ENCODE results near the gene SLFN12L. TPM values are rescaled to one million over a fixed set of nuclear protein-coding genes. Genes with fewer than 3 reads are reported as not detected.

SLFN12L gene
- total and polyA plus RNA-seq, 9 of the 15 experiments (the other 6 are each of a cell fraction or from before 2014, with no cell fraction given), result 0.04 to 0.31 (median 0.08) TPM; not detected in 3

GRCh38 chr17:35578197-35578928 is 40.9 kb upstream of the SLFN12L start, which contains the start of gene PEX12 (continued):
- TF ChIP-seq HMG20A (CRISPR knock-in tag; conservative IDR thresholded peaks at IDR 0.05), result no peak
- TF ChIP-seq TEAD4 (IDR thresholded peaks at IDR 0.05; ENCODE audit: low read length), result no peak
- TF ChIP-seq TEAD4 (CRISPR knock-in tag; IDR thresholded peaks at IDR 0.05; ENCODE audit: borderline replicate concordance), result no peak
- TF ChIP-seq ZMIZ1 (IDR thresholded peaks at IDR 0.05; ENCODE audit: low read depth in 2 of 2, low read length in 2 of 2), result 0 out of 4 replicates have a peak, but pooled peaks of 1 of the 2 experiments have one; percentile 22
- TF ChIP-seq SAFB2 (IDR thresholded peaks at IDR 0.05; ENCODE audit: borderline replicate concordance, low read depth, low read length, severe bottlenecking), result no peak
- peak; percentile 67; the same call in 1 of the 2 replicates for TF ChIP-seq KLF1 (tag; IDR thresholded peaks at IDR 0.05)
- no peak for TF ChIP-seq NR0B1 (IDR thresholded peaks at IDR 0.05; ENCODE audit: partially characterized antibody)
- no peak for TF ChIP-seq ZNF778 (CRISPR knock-in tag; IDR thresholded peaks at IDR 0.05)
- no peak for TF ChIP-seq DDX20 (tag; IDR thresholded peaks at IDR 0.05; ENCODE audit: low read depth)
- 0 out of 2 replicates have a peak, but pooled peaks have one; percentile 15 for TF ChIP-seq ARID1B (IDR thresholded peaks at IDR 0.05)
- peak; percentile 7; the same call in 1 of the 2 replicates for TF ChIP-seq STAT5A (IDR thresholded peaks at IDR 0.05; ENCODE audit: borderline replicate concordance, low read length)
- TF ChIP-seq CBFA2T3 (IDR thresholded peaks at IDR 0.05), result no peak
- 0 out of 2 replicates have a peak, but pooled peaks have one; percentile 33 for TF ChIP-seq TCF7 (IDR thresholded peaks at IDR 0.05; ENCODE audit: borderline replicate concordance)
- peak; percentile 94 to 97 for TF ChIP-seq ETV6 (IDR thresholded peaks at IDR 0.05; ENCODE audit: borderline replicate concordance in 1 of 2, low read depth in 2 of 2, low read length in 1 of 2)
- no peak for TF ChIP-seq ETV6 (CRISPR knock-in tag; IDR thresholded peaks at IDR 0.05; ENCODE audit: borderline replicate concordance)
- TF ChIP-seq RBM14 (IDR thresholded peaks at IDR 0.05; ENCODE audit: borderline replicate concordance, insufficient read depth, low read depth, low read length), result no peak
- no peak for TF ChIP-seq ARHGAP35 (IDR thresholded peaks at IDR 0.05; ENCODE audit: partially characterized antibody)
- TF ChIP-seq TCF7L2 (IDR thresholded peaks at IDR 0.05; ENCODE audit: low read depth, low read length), result no peak
- peak; percentile 99 for TF ChIP-seq NR2C1 (IDR thresholded peaks at IDR 0.05)
- peak; percentile 99 for TF ChIP-seq NR2C1 (tag; IDR thresholded peaks at IDR 0.05)
- no peak for TF ChIP-seq PRMT5 (CRISPR knock-in tag; IDR thresholded peaks at IDR 0.05)

Data from K562 (cell line).